Measurements from ENCODE around the gene CREBBP. TPM values are rescaled to one million over a fixed set of nuclear protein-coding genes. Genes with fewer than 3 reads are reported as not detected.

CREBBP gene
- total RNA-seq, 1 experiment from 2014 or later: 79.1 TPM

GRCh38 chr16:3736116-3736515 is 144.4 kb downstream of the CREBBP start:
- Histone ChIP-seq H3K9me3 (ENCODE audit: control insufficient read depth, low read depth, low read length) (no peaks in the 10 kb centered on the region), H3K4ac (ENCODE audit: low read depth, low read length) (no peak overlapping the region), H3K23me2 (ENCODE audit: insufficient read length, low read depth, low read length, poor library complexity, severe bottlenecking) (no peaks in the 10 kb centered on the region), H3T11ph (ENCODE audit: low read length) (no peak overlapping the region), H3K27me3 (ENCODE audit: insufficient read depth, low read length) (no peaks in the 10 kb centered on the region), H4K91ac (ENCODE audit: insufficient read length, low read depth, low read length) (no peak overlapping the region), H3K79me1 (ENCODE audit: insufficient read depth, low read depth, low read length, poor library complexity, severe bottlenecking) (peaks cover 3% of the 10 kb centered on the region), H2AFZ (ENCODE audit: low read length) (no peak overlapping the region), H3K56ac (ENCODE audit: insufficient read length, low read depth, low read length) (no peak overlapping the region), H3K4me1 (ENCODE audit: insufficient read depth, low read length) (no peaks in the 10 kb centered on the region), H2BK5ac (ENCODE audit: insufficient read length, low read length) (no peak overlapping the region), H3K18ac (ENCODE audit: insufficient read length, low read depth, low read length) (no peak overlapping the region), H3K14ac (ENCODE audit: insufficient read depth, low read length) (no peak overlapping the region), H2BK20ac (ENCODE audit: low read depth, low read length, poor library complexity, severe bottlenecking) (no peak overlapping the region), H2AK5ac (ENCODE audit: insufficient read length, low read length) (no peak overlapping the region), H4K5ac (ENCODE audit: insufficient read length, low read depth, low read length) (no peak overlapping the region), H3K9ac (ENCODE audit: extremely low read depth, insufficient read length, low read length) (no peak overlapping the region), H4K20me1 (ENCODE audit: control insufficient read depth, insufficient read depth, insufficient read length) (no peaks in the 10 kb centered on the region), H4K8ac (replicated peaks; ENCODE audit: insufficient read length, low read depth, low read length) (peak overlapping the region; percentile 6), H3K4me2 (ENCODE audit: insufficient read depth, insufficient read length, low read length) (no peak overlapping the region), H3K27ac (ENCODE audit: insufficient read length, low read depth, low read length) (no peak overlapping the region), H2BK120ac (ENCODE audit: low read depth, low read length, poor library complexity, severe bottlenecking) (no peak overlapping the region), H3K79me2 (ENCODE audit: insufficient read depth, low read length) (no peaks in the 10 kb centered on the region), H2BK12ac (ENCODE audit: insufficient read length, low read depth, low read length) (no peak overlapping the region), H2BK15ac (ENCODE audit: low read depth, low read length) (no peak overlapping the region), H3K23ac (ENCODE audit: insufficient read length, low read depth, low read length) (no peak overlapping the region)
- peaks cover 8 to 11% of the 10 kb centered on the region in 2 experiments for H3K4me1 Mint-ChIP-seq
- H3K36me3 Mint-ChIP-seq (ENCODE audit: insufficient read depth in 1 of 3, low read depth in 3 of 3): peaks cover 61 to 93% (median 85%) of the 10 kb centered on the region in 3 experiments
- no peak overlapping the region for H3K4me3 Mint-ChIP-seq
- H3K27ac Mint-ChIP-seq: peak overlapping the region in 1 of 3 experiments; percentile 60; a peak in 2 of 7 replicates
- TF ChIP-seq CTCF (conservative IDR thresholded peaks at IDR 0.05): no peak
- WGBS (ENCODE audit: extremely low coverage, insufficient read length, low lambda C conversion rate): no CpG with 5 or more reads among the region's 6 CpGs
- no peaks in the 10 kb centered on the region; a peak in 2 of 5 replicates for H3K9me3 Mint-ChIP-seq
- no peak for DNase-seq
- H3K27me3 Mint-ChIP-seq (ENCODE audit: low read depth): no peaks in the 10 kb centered on the region; the same call in 1 of the 2 replicates

All from H9 (cell line).